Spleen (tissue), 11 donors: ENCODE measurements around the gene RAD51B. TPM values are rescaled to one million over a fixed set of nuclear protein-coding genes. Genes with fewer than 3 reads are reported as not detected.

Experiments used
- DNase-seq: peaks from one replicate; pipeline ENCODE4 v3.0.0-alpha.2; 2020
- H3K27ac ChIP-seq, 8 donors: fragments of 200-600 bp; sonication (generic) in 7 of 8; 1 replicate in 4 of 8; 2 replicates in 4 of 8; pipeline versions ENCODE4 v1.5.0 to v1.8.0; 2016 to 2021; ENCODE audit warnings: inconsistent platforms in 4 of 8, mild to moderate bottlenecking in 4 of 8, moderate library complexity in 1 of 8
- H3K27me3 ChIP-seq, 7 donors: fragments of 200-600 bp; sonication (generic) in 6 of 7; replicated peaks in 1 of 7; 1 replicate in 4 of 7; 2 replicates in 3 of 7; pipeline versions ENCODE4 v1.5.0 to v1.8.0; 2016 to 2021; ENCODE audit warnings: inconsistent platforms in 3 of 7, mild to moderate bottlenecking in 1 of 7
- H3K36me3 ChIP-seq, 6 donors: fragments of 200-600 bp; sonication (generic) in 5 of 6; 1 replicate in 4 of 6; 2 replicates in 2 of 6; pipeline versions ENCODE4 v1.5.0 to v1.8.0; 2016 to 2021; ENCODE audit warnings: inconsistent platforms in 2 of 6
- H3K4me1 ChIP-seq, 6 donors: fragments of 200-600 bp; sonication (generic) in 5 of 6; 1 replicate in 3 of 6; 2 replicates in 3 of 6; pipeline versions ENCODE4 v1.5.0 to v1.8.0; 2016 to 2021; ENCODE audit warnings: inconsistent platforms in 3 of 6
- H3K4me3 ChIP-seq, 8 donors: fragments of 200-600 bp; sonication (generic) in 7 of 8; 1 replicate in 4 of 8; 2 replicates in 4 of 8; pipeline versions ENCODE4 v1.5.0 to v1.8.0; 2016 to 2021; ENCODE audit warnings: inconsistent platforms in 4 of 8, mild to moderate bottlenecking in 4 of 8, moderate library complexity in 2 of 8
- H3K9me3 ChIP-seq, 8 donors: fragments of 200-600 bp; sonication (generic) in 7 of 8; 1 replicate in 4 of 8; 2 replicates in 4 of 8; pipeline versions ENCODE4 v1.5.0 to v1.8.0; 2016 to 2021; ENCODE audit warnings: inconsistent platforms in 4 of 8
- CTCF ChIP-seq, 11 experiments: fragments of 200-600 bp in 7 of 11; fragments of 450-650 bp in 4 of 11; sonication (generic) in 4 of 11; IDR thresholded peaks in 8 of 11; conservative IDR thresholded peaks in 3 of 11; 1 replicate in 7 of 11; 2 replicates in 4 of 11; pipeline versions ENCODE4 v1.4.0 to v1.8.0; 2016 to 2021; ENCODE audit warnings: antibody characterized with exemption in 11 of 11, inconsistent platforms in 4 of 11, mild to moderate bottlenecking in 1 of 11
- POLR2A ChIP-seq, 3 donors: fragments of 450-650 bp; IDR thresholded peaks; one replicate each; pipeline ENCODE4 v1.5.1; 2017; ENCODE audit warnings: antibody characterized with exemption in 3 of 3, mild to moderate bottlenecking in 1 of 3
- POLR2AphosphoS5 ChIP-seq, 3 donors: sonication (generic); formaldehyde crosslinking; IDR thresholded peaks; one replicate each; pipeline ENCODE4 v1.5.1; 2017; ENCODE audit warnings: antibody characterized with exemption in 3 of 3
- WGBS, 5 donors: extraction: QIAGEN DNeasy Blood & Tissue Kit in 3 of 5; methylation state at CpG; one replicate each; pipeline versions ENCODE4 v1.1.5 to v1.1.7; 2013 to 2018; 5-methylcytosine and 5-hydroxymethylcytosine counted together
- intact Hi-C: fragments of 100-400 bp; cut with DNase I; formaldehyde crosslinking; loops from one replicate; pipeline ENCODE4 v1.15.0; 2023; ENCODE audit warnings: low total_unique reads
- polyA plus RNA-seq, 3 donors: library from polyadenylated mRNA; stranded (reverse); fragments of 200-250 nt; gene quantifications; one replicate each; pipeline ENCODE4 v1.2.1, GENCODE V29; 2013
- total RNA-seq, 7 donors: library from RNA; depleted of rRNA in 3 of 7; stranded (reverse); fragments of >200 nt in 3 of 7; fragmentation: NEBNext Ultra II Directional in 4 of 7; extraction: Animal tissue kit (Norgen Biotek cat#: 25700) in 4 of 7; gene quantifications; one replicate each; pipeline versions ENCODE4 v1.1.0 to v1.2.1, GENCODE V29; 2016 to 2021
- donor health status: healthy with polysubstance abuse.
- donor health status: DM: no; HTN: no; CAD: no; lungs with moderate emphysema.
- donor health status: DM: no; HTN: no; CAD: no.
- donor health status: Bipolar disorder and iron deficiency.
- donor health status: healthy.
- donor health status: DM: no; HTN: no; CAD: no.
- donor health status: DM: yes; HTN: yes; CAD: no.

RAD51B gene
- total and polyA plus RNA-seq, 10 donors: 4.2 to 43.7 (median 29.8) TPM

- WGBS, 5 donors: 61 to 77% (median 72%) methylated on average over 3 of the region's 3 CpGs
- H3K27me3 ChIP-seq: no peaks in the 10 kb centered on the region
- H3K9me3 ChIP-seq: no peaks in the 10 kb centered on the region
- intact Hi-C loops: no loop called here
- DNase-seq: no peak
- H3K4me1 ChIP-seq: peaks cover 49 to 91% (median 69%) of the 10 kb centered on the region in 6 donors
- no peak for TF ChIP-seq POLR2A (IDR thresholded peaks at IDR 0.05)
- no peak for TF ChIP-seq POLR2AphosphoS5 (IDR thresholded peaks at IDR 0.05)
- no peak for TF ChIP-seq CTCF (IDR thresholded peaks at IDR 0.05 in 8 of 11, conservative IDR thresholded peaks at IDR 0.05 in 3 of 11)
- H3K4me3 ChIP-seq: no peak overlapping the region
- H3K36me3 ChIP-seq: no peaks in the 10 kb centered on the region
- H3K27ac ChIP-seq: peak overlapping the region; percentile 28 to 83 (median 57)
Observed at GRCh38 chr14:68249661-68250451, 430.3 kb downstream of the RAD51B start.

DNA sequence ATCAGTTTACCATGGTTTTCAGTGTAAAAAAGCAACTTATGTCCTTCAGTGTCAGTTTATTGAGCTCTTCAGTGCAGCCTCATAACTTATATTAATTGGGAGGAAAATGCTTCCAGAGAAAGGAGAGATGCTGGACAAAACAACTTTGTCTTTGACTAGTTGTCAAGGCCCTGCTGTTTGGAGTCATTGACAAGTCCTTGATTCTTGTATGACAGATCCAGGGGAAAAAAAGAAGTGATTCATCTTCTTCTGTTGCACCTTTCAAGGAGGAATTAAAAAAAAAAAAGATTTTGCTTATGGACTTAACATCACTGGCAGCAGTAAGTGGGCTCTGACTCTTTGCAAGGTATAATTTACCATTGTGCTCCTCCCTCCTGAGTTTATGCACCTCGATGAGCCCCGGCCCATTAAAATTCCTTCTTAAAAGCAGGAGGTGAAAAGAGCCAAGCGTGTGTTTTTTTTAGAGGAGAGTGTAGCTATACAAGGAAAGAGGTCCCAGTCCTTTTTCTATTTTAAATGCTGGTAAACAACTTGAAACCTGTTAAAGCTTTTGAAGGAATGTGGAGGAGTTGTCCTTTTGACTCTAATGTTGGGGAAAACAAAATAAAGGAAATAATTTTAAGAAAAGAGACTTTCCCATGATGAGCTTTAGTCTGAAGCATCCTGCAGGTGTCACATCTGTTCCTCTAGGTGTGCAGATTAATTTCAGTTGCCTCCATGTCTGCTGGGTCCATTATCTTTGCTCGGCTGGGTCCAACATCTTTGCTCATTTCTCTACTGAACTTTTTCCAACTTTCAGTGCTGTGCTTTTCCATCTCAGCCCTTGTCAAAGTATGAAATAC lies 431.6 kb downstream of the RAD51B start:
- H3K9me3 ChIP-seq: no peaks in the 10 kb centered on the region
- H3K27me3 ChIP-seq: no peaks in the 10 kb centered on the region
- H3K27ac ChIP-seq: peak overlapping the region; percentile 36 to 83 (median 57)
- TF ChIP-seq POLR2AphosphoS5 (IDR thresholded peaks at IDR 0.05): no peak
- TF ChIP-seq CTCF (IDR thresholded peaks at IDR 0.05 in 8 of 11, conservative IDR thresholded peaks at IDR 0.05 in 3 of 11): peak in 5 of 11 experiments; percentile 17 to 36 (median 20)
- TF ChIP-seq POLR2A (IDR thresholded peaks at IDR 0.05): no peak
- intact Hi-C loops: no loop called here
- no peaks in the 10 kb centered on the region for H3K36me3 ChIP-seq
- 66 to 76% (median 74%) methylated on average over 4 of the region's 4 CpGs for WGBS, 5 donors
- no peak overlapping the region for H3K4me3 ChIP-seq
- peaks cover 41 to 90% (median 64%) of the 10 kb centered on the region in 6 donors for H3K4me1 ChIP-seq
- no peak for DNase-seq

GRCh38 chr14:68251769-68252100 lies 432.2 kb downstream of the RAD51B start:
- no peak for DNase-seq
- WGBS, 5 donors: 39 to 57% (median 48%) methylated on average over 1 of the region's 1 CpG
- TF ChIP-seq POLR2A (IDR thresholded peaks at IDR 0.05) (no peak), CTCF (IDR thresholded peaks at IDR 0.05 in 8 of 11, conservative IDR thresholded peaks at IDR 0.05 in 3 of 11) (no peak), POLR2AphosphoS5 (IDR thresholded peaks at IDR 0.05) (no peak)
- intact Hi-C loops: no loop called here
- H3K36me3 ChIP-seq: no peaks in the 10 kb centered on the region
- H3K27me3 ChIP-seq: no peaks in the 10 kb centered on the region
- H3K4me3 ChIP-seq: no peak overlapping the region
- peaks cover 37 to 87% (median 59%) of the 10 kb centered on the region in 6 donors for H3K4me1 ChIP-seq
- H3K9me3 ChIP-seq: no peaks in the 10 kb centered on the region
- peak overlapping the region in 6 of 8 donors; percentile 50 to 83 (median 66) for H3K27ac ChIP-seq
